Islet of Langerhans (tissue), 1 donor: ENCODE data around the gene DEPDC7.
"Not testable (repeated sequence)": the region's sequence is repeated elsewhere in the genome, so short reads cannot be mapped to it uniquely, and the experiment has no call there.

Experiments used
- FAIRE-seq: peaks from one replicate; lab custom pipeline; 2011; peaks lifted over from hg19 to GRCh38; lab: Jason Lieb, UNC

Gene DEPDC7

GRCh38 chr11:33015621-33016551 lies at the start of gene DEPDC7:
Gene DEPDC7 (plus strand): TSS chr11:33015878. CDS start chr11:33015956, 78 bp downstream.
- FAIRE-seq, result no peak

DNA sequence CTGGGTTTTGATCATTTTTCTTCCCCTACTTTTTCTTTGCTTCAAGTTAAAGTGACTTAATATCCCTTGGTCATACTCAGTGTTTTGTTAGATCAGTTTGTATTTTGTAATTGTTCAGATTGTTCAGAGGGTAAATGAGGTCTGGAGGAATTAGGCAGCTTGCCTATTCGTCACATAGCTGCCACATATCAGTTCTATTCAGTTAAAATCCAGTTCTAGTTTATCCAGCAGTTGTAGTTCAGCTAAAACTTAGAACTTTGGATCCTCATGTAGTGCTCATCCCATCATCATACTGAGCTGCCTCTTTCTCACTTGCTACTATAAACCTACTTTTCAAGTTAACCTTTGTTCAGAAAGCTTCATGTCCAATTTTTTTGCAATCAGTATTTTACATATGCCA lies 47.1 kb upstream of the DEPDC7 start:
- FAIRE-seq, result no peak

GRCh38 chr11:32972233-32972632 lies 43.4 kb upstream of the DEPDC7 start:
- FAIRE-seq, result not testable (repeated sequence)

GRCh38 chr11:32972781-32973180 lies 42.9 kb upstream of the DEPDC7 start:
- FAIRE-seq, result no peak

DNA sequence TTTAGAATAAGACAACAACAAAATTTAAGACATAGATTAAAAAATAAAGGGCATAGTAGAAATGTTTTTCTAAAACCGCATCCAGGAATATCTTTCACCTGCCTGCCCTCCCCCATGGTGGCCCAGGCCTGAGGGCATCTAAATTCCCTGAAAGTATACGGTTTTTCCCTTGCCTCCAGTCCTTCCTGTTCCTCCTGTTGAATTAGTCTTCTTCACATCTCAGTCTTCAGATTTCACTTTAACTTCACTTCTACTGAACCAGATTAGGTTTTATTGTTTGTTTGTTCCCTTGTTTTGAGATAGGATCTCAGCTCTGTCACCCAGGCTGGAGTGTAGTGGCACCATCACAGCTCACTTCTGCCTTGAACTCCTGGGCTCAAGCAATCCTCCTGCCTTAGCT lies 33.1 kb upstream of the DEPDC7 start:
- FAIRE-seq, result no peak

- no peak for FAIRE-seq
These were observed 32.2 kb upstream of the DEPDC7 start for GRCh38 chr11:32983506-32983905.

- FAIRE-seq, result no peak
These were observed 30.1 kb upstream of the DEPDC7 start for GRCh38 chr11:32985600-32985999.

DNA sequence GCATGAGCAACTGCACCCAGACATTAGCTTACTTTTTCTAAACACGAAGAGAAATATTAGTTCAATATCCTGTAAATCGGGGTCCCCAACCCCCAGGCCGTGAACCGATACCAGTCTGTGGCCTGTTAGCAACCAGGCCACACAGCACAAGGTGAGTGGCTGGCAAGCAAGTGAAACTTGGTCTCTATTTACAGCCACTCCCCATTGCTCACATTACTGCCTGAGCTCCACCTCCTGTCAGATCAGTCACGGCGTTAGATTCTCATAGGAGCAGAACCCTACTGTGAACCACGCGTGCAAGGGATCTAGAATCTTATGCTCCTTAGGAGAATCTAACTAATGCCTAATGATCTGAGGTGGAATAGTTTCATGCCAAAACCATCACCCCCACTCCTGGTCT lies 27.8 kb upstream of the DEPDC7 start:
- FAIRE-seq, result no peak

DNA sequence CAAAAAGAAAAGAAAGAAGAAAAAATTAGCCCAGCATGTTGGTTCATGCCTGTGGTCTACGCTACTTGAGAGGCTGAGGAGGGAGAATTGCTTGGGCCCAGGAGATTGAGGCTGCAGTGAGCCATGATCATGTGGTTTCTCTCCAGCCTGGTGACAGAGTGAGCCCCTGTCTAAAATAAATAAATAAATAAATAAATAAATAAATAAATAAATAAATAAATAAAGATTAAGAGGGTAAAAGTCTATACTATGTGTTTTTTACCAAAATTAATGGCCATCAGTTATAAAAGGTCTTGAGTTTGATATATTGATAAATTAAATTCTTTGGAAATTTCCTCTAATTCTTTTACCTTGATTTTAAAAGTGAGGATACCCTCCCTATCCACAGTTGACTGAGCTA lies 25.2 kb upstream of the DEPDC7 start:
- no peak for FAIRE-seq

DNA sequence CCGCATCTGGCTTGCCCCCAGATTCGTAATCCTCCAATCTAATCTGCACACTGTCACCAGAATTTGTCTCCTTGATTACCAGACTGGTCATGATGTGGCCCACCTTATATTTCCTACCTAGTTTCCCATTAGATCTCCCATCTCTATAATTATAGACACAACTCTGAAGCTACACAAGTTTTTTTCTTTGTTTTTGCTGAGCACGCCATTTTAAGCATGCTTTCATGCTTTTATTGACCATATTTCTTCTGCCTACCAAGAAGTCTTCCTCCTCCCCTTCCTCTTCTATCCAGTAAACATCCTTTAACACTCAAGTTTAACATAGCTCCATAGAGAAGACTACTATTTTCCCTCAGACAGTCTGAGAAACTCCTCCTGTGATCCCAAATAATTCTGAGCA lies 24.3 kb upstream of the DEPDC7 start:
- FAIRE-seq, result no peak

DNA sequence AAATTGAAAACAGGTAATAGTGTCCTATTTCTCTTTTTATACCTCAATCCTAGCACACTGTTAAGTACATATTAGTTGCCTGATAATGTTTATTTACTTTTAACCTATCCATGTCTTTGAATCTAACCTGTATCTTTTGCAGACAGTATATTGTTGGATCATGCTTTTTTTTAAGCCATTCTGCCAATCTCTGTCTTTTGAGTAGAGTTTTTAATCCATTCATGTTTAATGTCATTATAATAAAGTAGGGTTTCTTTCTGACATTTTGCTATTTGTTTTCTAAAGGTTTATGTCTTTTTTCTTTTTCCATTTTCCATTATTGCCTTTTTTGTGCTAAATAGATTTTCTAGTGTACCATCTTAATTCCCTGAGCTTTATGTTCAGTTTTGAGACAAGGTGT lies 23.8 kb upstream of the DEPDC7 start:
- no peak for FAIRE-seq

GRCh38 chr11:33000181-33000580 lies 15.5 kb upstream of the DEPDC7 start:
- no peak for FAIRE-seq

GRCh38 chr11:33001281-33001680 lies 14.4 kb upstream of the DEPDC7 start:
- no peak for FAIRE-seq

DNA sequence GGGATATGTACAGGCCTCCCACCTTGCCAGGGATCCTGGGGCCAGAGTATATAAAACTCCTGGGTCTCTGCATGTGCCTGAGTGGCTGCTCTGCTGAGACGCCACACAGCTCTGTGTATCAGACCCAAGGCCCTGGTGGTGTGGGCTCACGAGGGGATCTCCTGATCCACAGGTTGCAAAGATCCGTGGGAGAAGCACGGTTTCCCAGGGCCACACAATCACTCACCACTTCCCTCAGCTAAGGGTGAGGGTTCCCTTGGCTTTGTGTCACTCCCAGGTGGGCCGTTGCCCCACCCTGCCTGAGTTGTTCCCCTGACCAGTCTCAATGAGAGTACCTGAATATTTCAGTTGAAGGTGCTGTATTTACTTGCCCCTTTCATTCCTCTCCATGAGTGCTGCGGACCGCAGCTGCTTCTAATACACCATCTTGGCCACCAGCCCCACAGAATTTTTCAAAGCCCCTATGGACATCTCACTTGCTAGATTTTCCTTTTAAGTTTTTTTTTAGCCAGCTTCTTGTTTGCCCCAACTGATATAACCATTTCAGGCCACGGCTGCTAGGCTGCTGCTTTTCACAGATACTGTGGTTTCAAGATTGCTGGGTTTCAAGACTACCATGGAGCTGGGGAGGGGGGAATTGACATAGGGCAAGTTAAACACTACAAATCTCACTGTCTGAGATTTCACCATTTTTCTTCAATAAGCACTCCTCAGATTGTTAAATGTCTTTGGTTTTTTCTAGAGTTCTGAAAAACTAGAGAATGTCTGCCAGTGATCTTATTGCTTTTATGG lies 13.7 kb upstream of the DEPDC7 start:
- no peak for FAIRE-seq

- no peak for FAIRE-seq
These were observed 10.5 kb upstream of the DEPDC7 start for GRCh38 chr11:33005175-33005574.

- no peak for FAIRE-seq
These were observed 9.7 kb upstream of the DEPDC7 start for GRCh38 chr11:33006010-33006409.

DNA sequence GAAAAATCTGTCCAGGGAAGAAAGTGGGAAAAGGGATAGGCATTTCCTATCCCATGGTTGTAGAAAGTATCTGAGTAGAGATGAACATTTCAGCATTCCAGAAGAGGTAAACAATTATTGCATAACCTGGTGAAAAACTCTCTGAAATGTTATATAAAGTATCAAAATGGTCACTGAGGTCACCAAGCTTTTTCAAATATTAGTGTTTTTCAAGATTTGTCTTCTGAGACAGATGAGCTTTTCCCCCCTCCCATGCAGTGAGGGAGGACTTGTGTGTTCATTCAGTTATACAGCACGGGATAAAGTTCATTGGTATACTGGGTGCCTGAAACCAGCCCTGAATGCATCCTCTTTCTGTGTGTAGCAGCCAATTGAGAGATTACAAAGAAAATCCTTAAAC lies 1.9 kb upstream of the DEPDC7 start:
- FAIRE-seq, result no peak

DNA sequence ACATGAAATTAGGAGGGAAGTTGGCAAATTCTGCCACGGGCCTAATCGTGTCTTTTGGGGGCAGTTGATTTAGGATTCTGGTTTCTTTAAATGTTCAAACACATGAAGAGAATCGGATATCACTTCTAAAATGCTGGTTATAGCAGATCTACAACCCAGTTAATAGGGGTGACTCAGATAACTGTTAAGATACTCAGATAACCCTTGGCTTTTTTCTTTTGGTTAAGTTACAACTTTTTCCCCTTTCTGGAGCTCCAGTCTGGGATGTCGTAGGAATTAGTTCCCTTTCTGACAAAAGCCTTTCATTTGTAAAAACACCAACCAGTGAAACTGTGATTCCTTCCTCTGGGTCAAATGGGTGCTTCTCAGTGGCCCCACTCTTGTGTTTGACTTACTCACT lies 976 bp downstream of the DEPDC7 start:
- FAIRE-seq, result no peak

DNA sequence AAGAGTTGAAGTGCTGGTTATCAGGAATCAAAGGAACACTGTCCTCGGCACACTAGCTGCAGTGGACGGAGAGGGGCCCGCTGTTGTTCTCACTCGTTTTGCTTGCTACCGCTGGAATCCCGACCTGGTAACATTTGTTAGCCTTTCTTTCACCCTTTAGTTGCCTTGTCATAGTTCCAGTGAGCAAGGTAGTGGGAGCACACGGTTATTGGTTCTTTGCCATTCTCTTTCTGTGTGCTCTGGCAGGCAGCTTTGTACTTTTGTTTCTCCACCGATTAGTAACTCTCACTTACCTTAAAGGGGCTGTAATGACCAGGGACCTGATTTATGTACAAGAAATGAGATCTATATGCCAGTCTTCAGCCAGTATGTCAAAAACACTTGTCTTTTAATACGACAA lies 1.8 kb downstream of the DEPDC7 start:
- no peak for FAIRE-seq

DNA sequence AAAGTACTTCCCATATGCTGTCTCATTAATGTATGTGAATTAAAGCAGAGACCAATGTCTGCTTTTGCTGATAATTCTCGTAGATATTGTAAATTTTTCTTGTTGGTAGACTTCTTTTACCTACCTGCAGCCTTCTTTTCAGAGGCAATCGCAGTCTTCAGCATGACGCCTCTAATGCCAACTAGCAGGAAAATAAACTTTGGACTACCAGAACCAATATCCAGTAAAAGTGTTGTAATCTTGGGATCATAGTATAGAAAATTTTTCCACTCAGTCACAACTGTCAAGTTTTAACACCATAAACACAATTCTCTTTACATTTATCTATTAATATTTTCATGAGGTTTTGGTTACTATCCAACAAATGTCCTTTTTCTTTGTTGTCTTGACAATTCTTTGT lies 2.3 kb downstream of the DEPDC7 start:
- FAIRE-seq, result no peak

DNA sequence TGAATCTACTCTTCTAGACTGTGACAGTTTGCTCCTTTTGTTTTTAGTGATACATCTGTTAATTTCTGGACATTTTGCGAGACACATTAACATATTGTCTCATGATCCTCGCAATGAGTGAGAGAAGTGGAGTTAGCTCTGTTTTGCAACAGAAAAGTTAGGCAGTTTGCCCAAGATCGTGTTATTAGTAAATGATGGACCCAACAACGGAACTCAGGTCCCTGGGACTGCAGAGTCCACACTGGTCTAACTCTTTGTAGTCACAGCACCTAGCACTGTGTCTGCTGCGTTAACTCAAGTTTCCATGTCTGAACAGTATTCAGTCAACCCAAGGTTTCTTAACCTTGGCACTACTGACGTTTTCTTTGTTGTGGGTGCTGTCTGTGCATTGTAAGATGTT lies 3.2 kb downstream of the DEPDC7 start:
- no peak for FAIRE-seq

GRCh38 chr11:33021501-33021900 lies 5.8 kb downstream of the DEPDC7 start:
- no peak for FAIRE-seq

DNA sequence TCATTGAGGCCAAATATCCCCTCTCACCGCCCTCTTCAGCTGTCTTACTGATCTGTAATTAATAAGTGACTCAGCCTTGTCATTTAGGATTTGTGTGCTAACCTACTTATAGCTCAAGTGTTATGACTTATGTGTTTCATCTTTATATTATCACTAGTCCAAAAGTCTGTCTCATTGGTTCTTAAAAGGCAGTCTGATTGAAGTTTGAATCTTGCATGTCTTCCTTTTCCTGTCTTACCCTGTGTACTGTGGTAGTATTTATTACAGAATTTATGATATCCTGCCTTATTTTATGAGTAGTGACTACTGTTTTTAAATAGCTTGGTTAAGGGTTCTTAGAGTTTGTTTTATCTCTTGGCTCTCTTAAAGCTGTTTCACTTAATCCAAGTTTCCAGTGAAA lies 6.3 kb downstream of the DEPDC7 start:
- FAIRE-seq, result peak; percentile 21

DNA sequence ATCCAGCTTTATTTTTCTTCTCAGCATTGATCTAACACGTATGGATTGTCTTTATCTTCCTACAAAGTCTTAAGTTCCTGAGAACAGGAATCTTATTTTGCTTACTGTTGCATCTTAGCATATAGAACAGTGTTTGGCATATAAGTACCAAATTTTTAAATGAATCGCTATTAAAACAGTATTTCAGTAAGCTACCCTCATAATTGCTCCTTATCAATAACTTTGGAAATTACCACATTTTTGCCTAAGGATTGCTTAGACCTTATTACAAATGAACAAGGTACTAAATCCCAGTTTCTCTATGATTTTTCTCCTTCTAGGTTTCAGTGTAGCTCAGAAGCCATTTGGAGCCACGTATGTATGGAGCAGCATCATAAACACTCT lies 9.7 kb downstream of the DEPDC7 start:
- no peak for FAIRE-seq
